ENCODE results near the gene CD70.

CD70 gene

GRCh38 chr19:6613711-6614110, 22.8 kb upstream of the CD70 start:
- TF ChIP-seq OSR1 (CRISPR knock-in tag; IDR thresholded peaks at IDR 0.05) (no peak), GLIS3 (CRISPR knock-in tag; IDR thresholded peaks at IDR 0.05) (no peak), ZNF70 (CRISPR knock-in tag; IDR thresholded peaks at IDR 0.05) (no peak), BACH2 (CRISPR knock-in tag; IDR thresholded peaks at IDR 0.05; ENCODE audit: borderline replicate concordance) (no peak), ZNF565 (CRISPR knock-in tag; conservative IDR thresholded peaks at IDR 0.05; ENCODE audit: low read depth) (no peak), CSDC2 (CRISPR knock-in tag; IDR thresholded peaks at IDR 0.05) (no peak), TOX (CRISPR knock-in tag; IDR thresholded peaks at IDR 0.05; ENCODE audit: borderline replicate concordance) (no peak), ZNF8 (CRISPR knock-in tag; IDR thresholded peaks at IDR 0.05) (no peak), ZFP3 (CRISPR knock-in tag; IDR thresholded peaks at IDR 0.05) (no peak), POU6F1 (CRISPR knock-in tag; IDR thresholded peaks at IDR 0.05; ENCODE audit: borderline replicate concordance, low read depth) (no peak), TCF4 (CRISPR knock-in tag; IDR thresholded peaks at IDR 0.05; ENCODE audit: borderline replicate concordance) (no peak), ARNTL (CRISPR knock-in tag; IDR thresholded peaks at IDR 0.05; ENCODE audit: borderline replicate concordance, low read depth) (no peak), ZC3H10 (CRISPR knock-in tag; IDR thresholded peaks at IDR 0.05) (no peak), CSRNP3 (CRISPR knock-in tag; IDR thresholded peaks at IDR 0.05) (no peak), ISL1 (CRISPR knock-in tag; IDR thresholded peaks at IDR 0.05) (no peak)
- TF ChIP-seq, protein P1, sequence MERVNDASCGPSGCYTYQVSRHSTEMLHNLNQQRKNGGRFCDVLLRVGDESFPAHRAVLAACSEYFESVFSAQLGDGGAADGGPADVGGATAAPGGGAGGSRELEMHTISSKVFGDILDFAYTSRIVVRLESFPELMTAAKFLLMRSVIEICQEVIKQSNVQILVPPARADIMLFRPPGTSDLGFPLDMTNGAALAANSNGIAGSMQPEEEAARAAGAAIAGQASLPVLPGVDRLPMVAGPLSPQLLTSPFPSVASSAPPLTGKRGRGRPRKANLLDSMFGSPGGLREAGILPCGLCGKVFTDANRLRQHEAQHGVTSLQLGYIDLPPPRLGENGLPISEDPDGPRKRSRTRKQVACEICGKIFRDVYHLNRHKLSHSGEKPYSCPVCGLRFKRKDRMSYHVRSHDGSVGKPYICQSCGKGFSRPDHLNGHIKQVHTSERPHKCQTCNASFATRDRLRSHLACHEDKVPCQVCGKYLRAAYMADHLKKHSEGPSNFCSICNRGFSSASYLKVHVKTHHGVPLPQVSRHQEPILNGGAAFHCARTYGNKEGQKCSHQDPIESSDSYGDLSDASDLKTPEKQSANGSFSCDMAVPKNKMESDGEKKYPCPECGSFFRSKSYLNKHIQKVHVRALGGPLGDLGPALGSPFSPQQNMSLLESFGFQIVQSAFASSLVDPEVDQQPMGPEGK (CRISPR knock-in tag; IDR thresholded peaks at IDR 0.05; ENCODE audit: borderline replicate concordance): no peak
- TF ChIP-seq, protein P2, sequence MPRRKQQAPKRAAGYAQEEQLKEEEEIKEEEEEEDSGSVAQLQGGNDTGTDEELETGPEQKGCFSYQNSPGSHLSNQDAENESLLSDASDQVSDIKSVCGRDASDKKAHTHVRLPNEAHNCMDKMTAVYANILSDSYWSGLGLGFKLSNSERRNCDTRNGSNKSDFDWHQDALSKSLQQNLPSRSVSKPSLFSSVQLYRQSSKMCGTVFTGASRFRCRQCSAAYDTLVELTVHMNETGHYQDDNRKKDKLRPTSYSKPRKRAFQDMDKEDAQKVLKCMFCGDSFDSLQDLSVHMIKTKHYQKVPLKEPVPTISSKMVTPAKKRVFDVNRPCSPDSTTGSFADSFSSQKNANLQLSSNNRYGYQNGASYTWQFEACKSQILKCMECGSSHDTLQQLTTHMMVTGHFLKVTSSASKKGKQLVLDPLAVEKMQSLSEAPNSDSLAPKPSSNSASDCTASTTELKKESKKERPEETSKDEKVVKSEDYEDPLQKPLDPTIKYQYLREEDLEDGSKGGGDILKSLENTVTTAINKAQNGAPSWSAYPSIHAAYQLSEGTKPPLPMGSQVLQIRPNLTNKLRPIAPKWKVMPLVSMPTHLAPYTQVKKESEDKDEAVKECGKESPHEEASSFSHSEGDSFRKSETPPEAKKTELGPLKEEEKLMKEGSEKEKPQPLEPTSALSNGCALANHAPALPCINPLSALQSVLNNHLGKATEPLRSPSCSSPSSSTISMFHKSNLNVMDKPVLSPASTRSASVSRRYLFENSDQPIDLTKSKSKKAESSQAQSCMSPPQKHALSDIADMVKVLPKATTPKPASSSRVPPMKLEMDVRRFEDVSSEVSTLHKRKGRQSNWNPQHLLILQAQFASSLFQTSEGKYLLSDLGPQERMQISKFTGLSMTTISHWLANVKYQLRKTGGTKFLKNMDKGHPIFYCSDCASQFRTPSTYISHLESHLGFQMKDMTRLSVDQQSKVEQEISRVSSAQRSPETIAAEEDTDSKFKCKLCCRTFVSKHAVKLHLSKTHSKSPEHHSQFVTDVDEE (CRISPR knock-in tag; IDR thresholded peaks at IDR 0.05): no peak
- TF ChIP-seq, protein P3, sequence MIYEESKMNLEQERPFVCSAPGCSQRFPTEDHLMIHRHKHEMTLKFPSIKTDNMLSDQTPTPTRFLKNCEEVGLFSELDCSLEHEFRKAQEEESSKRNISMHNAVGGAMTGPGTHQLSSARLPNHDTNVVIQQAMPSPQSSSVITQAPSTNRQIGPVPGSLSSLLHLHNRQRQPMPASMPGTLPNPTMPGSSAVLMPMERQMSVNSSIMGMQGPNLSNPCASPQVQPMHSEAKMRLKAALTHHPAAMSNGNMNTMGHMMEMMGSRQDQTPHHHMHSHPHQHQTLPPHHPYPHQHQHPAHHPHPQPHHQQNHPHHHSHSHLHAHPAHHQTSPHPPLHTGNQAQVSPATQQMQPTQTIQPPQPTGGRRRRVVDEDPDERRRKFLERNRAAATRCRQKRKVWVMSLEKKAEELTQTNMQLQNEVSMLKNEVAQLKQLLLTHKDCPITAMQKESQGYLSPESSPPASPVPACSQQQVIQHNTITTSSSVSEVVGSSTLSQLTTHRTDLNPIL (CRISPR knock-in tag; IDR thresholded peaks at IDR 0.05; ENCODE audit: low read depth): no peak
- ATAC-seq: no peak

GRCh38 chr19:6610934-6611852, 20.2 kb upstream of the CD70 start:
- TF ChIP-seq, protein P1 (CRISPR knock-in tag; IDR thresholded peaks at IDR 0.05; ENCODE audit: borderline replicate concordance): no peak
- TF ChIP-seq ZFP30 (CRISPR knock-in tag; IDR thresholded peaks at IDR 0.05) (no peak), BACH2 (CRISPR knock-in tag; IDR thresholded peaks at IDR 0.05; ENCODE audit: borderline replicate concordance) (no peak), ZNF8 (CRISPR knock-in tag; IDR thresholded peaks at IDR 0.05) (no peak), OSR1 (CRISPR knock-in tag; IDR thresholded peaks at IDR 0.05) (no peak), SNAI2 (CRISPR knock-in tag; IDR thresholded peaks at IDR 0.05) (no peak), ZNF70 (CRISPR knock-in tag; IDR thresholded peaks at IDR 0.05) (no peak), RARB (CRISPR knock-in tag; IDR thresholded peaks at IDR 0.05) (no peak), CSDC2 (CRISPR knock-in tag; IDR thresholded peaks at IDR 0.05) (no peak), ESRRG (CRISPR knock-in tag; IDR thresholded peaks at IDR 0.05) (no peak), ARNTL (CRISPR knock-in tag; IDR thresholded peaks at IDR 0.05; ENCODE audit: borderline replicate concordance, low read depth) (no peak), TOX (CRISPR knock-in tag; IDR thresholded peaks at IDR 0.05; ENCODE audit: borderline replicate concordance) (no peak), CSRNP3 (CRISPR knock-in tag; IDR thresholded peaks at IDR 0.05) (no peak), PPARA (CRISPR knock-in tag; IDR thresholded peaks at IDR 0.05; ENCODE audit: borderline replicate concordance) (no peak), GLIS3 (CRISPR knock-in tag; IDR thresholded peaks at IDR 0.05) (no peak), ZNF565 (CRISPR knock-in tag; conservative IDR thresholded peaks at IDR 0.05; ENCODE audit: low read depth) (no peak)
- TF ChIP-seq, protein P3 (CRISPR knock-in tag; IDR thresholded peaks at IDR 0.05; ENCODE audit: low read depth): no peak
- peak; percentile 87 for ATAC-seq

Data from SK-N-SH treated with all-trans-retinoic acid at 6 μM for 48 hours (cell line).